Right kidney (tissue), 9 donors: ENCODE measurements around the gene ANKRD23.
"Not testable (repeated sequence)": the region's sequence is repeated elsewhere in the genome, so short reads cannot be mapped to it uniquely, and the experiment has no call there.

ENCODE experiments used
- DNase-seq: peaks from one replicate; pipeline ENCODE4 v3.0.0-alpha.2; 2016
- long read RNA-seq, 8 donors: transcript quantifications; one replicate each; lab custom pipeline, GENCODE V29; 2026

ANKRD23 gene
- long read RNA-seq, donor 1, partial matches to known transcripts = 20 of 20 reads
- long read RNA-seq, donor 1, other reads (novel, unspliced or antisense) = 0 of 20 reads
- long read RNA-seq, donor 2 = 0 reads
- long read RNA-seq, donor 3, partial matches to known transcripts = 12 of 12 reads
- long read RNA-seq, donor 3, other reads (novel, unspliced or antisense) = 0 of 12 reads
- long read RNA-seq, donor 4 = 0 reads
- long read RNA-seq, donor 5 = 0 reads
- long read RNA-seq, donor 6 = 0 reads
- long read RNA-seq, donor 7 = 0 reads
- long read RNA-seq, donor 8, partial matches to known transcripts = 5 of 5 reads
- long read RNA-seq, donor 8, other reads (novel, unspliced or antisense) = 0 of 5 reads

DNA sequence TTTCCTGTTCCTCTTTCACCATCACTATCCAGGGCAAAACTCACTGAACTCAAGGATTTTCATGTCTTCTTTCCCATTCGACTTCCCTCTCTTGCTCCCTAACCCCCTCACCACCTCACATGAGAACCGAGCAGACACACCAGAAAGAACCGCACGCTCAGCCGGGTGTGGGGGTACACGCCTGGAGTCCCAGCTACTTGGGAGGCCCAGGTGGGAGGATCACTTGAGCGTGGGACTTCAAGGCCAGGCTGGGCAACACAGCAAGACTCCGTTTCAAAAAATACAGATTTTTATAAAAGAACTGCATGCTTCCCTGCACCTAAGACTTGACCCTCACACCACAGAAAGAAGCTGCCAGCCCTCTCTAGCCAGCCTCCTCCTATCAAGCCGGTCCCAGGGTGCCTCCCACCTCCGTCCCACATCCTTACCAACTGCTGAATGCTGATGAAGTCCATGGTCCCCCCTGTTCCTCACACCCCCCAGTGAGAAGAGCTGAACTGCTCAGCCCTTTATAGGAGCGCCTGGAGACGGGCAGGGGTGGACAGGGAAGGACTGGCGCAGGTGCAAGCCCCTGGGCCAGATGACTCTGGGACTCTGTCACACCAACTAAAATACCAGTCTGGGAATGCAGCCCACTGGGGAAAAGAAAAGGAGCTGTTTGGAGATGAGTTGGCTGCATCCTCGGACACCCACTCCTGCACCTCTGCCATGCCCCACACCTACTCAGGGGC is at the start of gene ANKRD23:
ANKRD23 (minus strand) TSS at position 484 of the 731 bp plus-strand sequence; CDS start at position 455, 29 bp downstream.
- DNase-seq = no peak

DNA sequence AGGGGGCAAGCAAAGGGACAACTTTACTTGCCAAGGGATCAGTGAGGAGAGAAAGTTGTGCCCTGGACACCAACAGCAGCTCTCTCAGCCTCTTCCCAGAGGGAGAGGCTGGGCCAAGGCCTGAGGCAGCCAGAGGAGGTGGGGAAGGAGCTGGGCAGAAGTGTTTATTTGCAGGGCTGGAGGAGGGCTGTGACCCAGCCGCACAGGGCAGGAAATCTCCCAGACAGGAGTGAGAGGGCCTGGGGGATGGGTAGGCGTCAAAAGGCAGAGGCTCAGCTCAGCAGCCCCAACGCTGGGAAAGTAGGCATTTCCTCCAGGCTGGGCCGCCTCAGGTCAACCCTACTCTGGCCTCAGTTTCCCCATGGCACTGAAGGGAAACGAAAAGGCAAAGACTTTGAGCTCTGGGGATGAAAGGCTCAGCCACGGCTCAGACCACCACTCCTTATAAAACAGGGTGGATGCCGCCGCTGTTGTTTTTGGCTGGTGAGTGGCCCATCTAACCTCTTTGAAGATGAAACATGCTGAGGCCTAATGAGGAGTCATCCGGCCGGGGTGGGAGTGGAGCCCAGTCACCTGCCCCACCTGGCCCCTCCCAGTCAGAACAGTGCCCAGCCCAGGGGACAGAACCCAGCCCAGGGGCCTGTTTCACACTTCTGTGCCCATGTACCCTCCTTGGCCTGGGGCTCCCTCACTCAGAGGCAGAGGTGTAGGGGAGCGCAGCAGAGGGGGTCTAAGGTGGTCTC is 47.9 kb upstream of the ANKRD23 start:
- DNase-seq = no peak

GRCh38 chr2:96890726-96891385 is 47.0 kb upstream of the ANKRD23 start:
- no peak for DNase-seq

DNA sequence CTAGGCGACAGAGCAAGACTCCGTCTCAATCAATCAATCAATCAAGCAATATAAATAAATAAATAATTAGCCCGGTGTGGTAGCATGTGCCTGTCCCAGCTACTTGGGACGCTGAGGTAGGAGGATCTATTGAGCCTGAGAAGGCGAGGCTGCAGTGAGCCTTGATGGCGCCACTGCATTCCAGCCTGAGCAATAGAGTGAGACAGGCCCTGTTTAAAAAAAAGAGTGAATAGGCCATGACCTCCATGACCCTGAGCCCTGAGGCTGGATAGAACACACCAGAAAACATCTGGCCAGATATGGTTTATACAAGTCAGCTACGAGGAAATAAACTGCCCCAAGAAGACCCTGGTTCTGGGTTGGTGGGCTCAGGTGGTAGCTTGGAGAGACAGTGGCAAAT is 46.4 kb upstream of the ANKRD23 start:
- no peak for DNase-seq

DNA sequence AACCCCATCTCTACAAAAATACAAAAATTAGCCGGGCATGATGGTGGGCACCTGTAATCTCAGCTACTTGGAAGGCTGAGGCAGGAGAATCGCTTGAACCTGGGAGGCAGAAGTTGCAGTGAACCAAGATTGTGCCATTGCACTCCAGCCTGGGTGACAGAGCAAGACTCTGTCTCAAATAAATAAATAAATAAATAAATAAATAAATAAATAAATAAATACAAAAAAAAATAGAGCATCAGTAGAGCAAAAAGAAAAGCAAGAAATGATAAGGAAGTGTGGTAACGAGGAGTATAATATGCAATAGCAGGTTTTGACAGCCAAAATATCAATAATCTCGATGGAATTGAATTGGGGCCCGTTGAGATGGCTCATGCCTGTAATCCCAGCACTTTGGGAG is 45.7 kb upstream of the ANKRD23 start:
- not testable (repeated sequence) for DNase-seq

DNA sequence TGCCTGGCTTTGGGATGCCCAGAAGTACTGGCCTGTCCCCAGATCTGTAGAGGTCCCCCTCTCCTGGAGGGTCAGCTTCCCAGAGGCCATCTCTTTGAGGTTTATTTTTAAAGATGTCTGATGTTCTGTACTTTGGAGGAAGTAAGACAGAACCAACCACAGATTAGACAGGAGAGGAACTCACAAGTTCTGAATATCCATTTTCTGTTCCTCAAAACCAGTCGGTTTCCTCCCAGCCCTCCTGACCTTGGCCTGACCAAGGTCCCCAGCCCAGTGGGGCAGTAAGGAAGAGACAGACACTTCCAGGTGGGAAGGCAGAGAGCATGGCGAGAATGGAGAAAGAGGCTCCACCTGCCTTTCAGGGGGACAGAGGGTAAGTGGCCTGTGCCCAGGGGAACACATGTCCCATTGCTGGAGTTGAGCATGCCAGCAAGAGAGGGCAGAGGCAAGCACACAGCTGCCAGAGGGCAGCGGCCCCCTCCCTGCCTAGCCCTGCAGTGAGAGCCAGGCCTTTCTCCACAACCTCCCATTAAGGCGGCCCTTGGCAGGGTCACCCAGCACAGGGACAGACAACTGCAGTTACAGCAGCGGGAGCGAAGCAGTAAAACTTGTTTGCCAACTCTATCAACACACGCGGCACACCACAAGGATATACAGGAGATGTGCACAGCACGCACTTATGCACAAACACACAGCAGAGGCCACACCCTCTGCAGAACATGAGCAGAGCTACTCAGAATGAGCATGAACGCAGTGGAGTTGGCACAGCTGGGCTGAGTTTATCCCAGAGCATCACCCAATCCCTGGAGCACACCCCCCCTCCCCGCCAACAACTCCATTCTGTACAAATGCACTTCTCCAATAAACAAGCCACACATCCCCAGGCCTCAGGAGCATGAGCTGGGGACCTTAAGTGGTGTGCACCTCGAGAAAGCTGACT is 44.5 kb upstream of the ANKRD23 start:
- no peak for DNase-seq

GRCh38 chr2:96887493-96888012 is 43.7 kb upstream of the ANKRD23 start:
- no peak for DNase-seq

GRCh38 chr2:96885432-96886347 is 41.9 kb upstream of the ANKRD23 start:
- DNase-seq = no peak

GRCh38 chr2:96884299-96885094 is 40.7 kb upstream of the ANKRD23 start:
- DNase-seq = no peak

DNA sequence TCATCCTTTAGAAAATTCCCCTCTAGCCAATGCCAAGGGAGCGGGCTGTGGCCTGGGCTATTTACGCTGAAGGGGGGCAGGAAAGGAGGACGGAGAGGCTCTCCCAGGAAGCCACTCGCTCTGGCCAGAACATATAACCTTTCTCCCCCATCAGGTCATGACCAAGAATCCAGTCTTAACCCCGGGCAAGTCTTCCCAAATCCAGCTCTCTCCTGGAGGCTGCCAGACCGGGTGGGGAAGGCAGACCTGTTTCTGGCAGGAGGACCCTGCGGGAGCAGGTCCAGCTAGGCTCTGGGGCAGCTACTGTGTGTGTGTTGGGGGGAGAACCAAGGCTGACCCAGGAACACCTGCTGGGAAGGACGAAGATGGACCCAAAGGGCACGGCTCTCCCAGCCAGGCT is 39.5 kb upstream of the ANKRD23 start:
- DNase-seq = no peak

DNA sequence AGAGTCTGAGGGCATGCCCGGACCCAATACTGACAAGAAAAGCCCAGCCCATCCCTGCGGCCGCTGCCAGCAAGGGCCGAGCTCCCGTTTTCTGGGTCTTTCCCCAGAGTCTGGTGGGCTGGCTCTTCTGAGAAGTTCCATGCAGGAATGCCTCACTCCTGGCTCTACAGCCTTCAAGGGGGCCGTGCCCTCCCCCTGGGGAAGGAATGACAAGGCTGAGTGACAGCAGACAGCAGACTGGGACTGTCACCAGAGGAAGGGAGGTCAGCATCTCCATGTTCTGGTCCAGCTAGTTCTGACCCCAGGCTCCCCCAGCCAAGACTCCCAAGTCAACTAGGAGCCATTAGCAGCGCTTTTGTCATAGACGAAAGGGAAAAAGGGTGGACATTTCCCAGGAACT is 39.1 kb upstream of the ANKRD23 start:
- no peak for DNase-seq

- DNase-seq = no peak
Measured at GRCh38 chr2:96882230-96882629, 38.4 kb upstream of the ANKRD23 start.

- no peak for DNase-seq
Measured at GRCh38 chr2:96881349-96882195, 37.8 kb upstream of the ANKRD23 start.

GRCh38 chr2:96880891-96881273 is 37.1 kb upstream of the ANKRD23 start:
- DNase-seq = no peak

DNA sequence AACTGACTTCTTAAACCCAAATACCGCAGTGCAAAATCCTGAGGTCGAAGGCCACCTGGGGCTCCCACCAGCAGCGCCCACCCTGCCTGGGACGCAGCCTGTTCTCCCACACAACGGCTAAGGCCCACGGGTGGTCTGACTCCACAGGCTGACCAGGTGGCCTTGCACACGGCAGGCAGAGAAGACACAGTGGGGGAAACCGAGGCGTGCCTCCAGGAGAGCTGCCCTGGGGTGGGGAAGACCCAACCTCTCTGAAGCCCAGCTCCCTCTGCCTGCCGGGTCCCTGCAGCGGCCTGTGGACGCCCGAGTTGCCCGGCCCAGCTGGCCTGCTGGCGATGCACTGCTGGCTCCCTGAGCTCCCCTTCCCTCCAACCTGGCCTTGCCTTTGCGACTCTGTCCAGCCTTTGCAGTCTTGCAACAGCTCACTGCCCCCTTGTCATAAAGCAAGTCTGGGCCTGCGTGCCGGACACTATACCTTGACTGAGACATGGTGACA is 35.8 kb upstream of the ANKRD23 start:
- DNase-seq = no peak

DNA sequence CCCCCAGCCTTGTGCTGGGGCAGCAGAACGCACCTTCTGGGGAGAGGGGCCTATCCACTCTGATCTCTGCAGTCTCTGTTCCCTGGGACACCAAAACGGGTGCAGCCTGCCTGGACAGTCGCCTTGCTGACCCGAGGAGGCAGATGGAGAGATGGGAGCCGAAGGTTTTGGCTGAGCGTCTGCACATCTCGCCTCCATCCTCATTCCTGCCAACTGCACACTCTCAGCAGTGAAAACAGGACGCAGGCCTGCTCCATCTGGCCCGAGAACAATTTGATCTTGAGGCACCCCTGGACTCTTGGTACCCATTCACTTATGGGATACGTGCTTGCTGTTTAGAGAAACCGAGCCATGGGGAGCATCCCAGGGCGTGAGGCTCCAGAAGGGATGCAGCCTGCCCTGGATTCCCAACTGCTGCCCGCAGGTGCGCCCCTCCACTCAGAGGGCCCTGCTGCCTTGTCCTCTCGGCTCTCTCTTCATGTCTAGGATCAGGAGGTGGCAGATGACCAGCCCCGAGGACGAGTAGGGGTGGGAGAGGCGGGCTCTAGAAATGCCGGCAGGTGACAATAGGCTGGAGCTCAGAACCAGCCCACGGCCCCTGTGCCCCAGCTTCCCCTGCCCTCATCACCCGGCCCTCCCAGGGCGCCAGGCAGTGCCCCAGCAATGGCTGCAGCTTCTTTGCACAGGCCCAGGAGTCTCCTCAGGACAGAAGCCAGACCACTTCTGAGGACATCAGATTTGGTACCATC is 35.1 kb upstream of the ANKRD23 start:
- no peak for DNase-seq

GRCh38 chr2:96878171-96878570 is 34.4 kb upstream of the ANKRD23 start:
- DNase-seq = no peak
